K562 (cell line): Measurements from ENCODE around the gene TPD52L2.
"Not testable (repeated sequence)": the region's sequence is repeated elsewhere in the genome, so short reads cannot be mapped to it uniquely, and the experiment has no call there.

ENCODE experiments used
- BRD9 ChIP-seq: fragments of 450-650 bp; IDR thresholded peaks from 2 replicates; pipeline ENCODE4 v1.6.1; 2018; ENCODE audit warnings: low read depth; ENCODE audit not compliant: partially characterized antibody
- CHD2 ChIP-seq: IDR thresholded peaks from 2 replicates; pipeline ENCODE4 v1.6.1; 2011; ENCODE audit warnings: low read depth, low read length
- HMG20B ChIP-seq: fragments of 250-450 bp; sonication (Bioruptor Pico); IDR thresholded peaks from 2 replicates; pipeline ENCODE4 v1.5.0; 2021; ENCODE audit warnings: mild to moderate bottlenecking
- MXD1 ChIP-seq: fragments of 250-450 bp; sonication (Bioruptor Pico); IDR thresholded peaks from 2 replicates; pipeline ENCODE4 v1.8.0; 2021; ENCODE audit warnings: borderline replicate concordance, mild to moderate bottlenecking, moderate library complexity; ENCODE audit not compliant: poor library complexity, severe bottlenecking
- POLR2H ChIP-seq: IDR thresholded peaks from 2 replicates; pipeline ENCODE4 v1.6.1; 2016; ENCODE audit warnings: missing genetic modification characterization, low read depth, mild to moderate bottlenecking, control low read depth, missing compliant biosample characterization, moderate library complexity
- TCFL5 ChIP-seq: fragments of 250-450 bp; sonication (Bioruptor Pico); conservative IDR thresholded peaks from 2 replicates; pipeline ENCODE4 v1.6.1; 2021; ENCODE audit warnings: mild to moderate bottlenecking, moderate library complexity, matching md5 sums
- ZHX1 ChIP-seq: fragments of 150-350 bp; conservative IDR thresholded peaks from 2 replicates; pipeline ENCODE4 v1.6.1; 2014; ENCODE audit warnings: low read length

- not testable (repeated sequence) for TF ChIP-seq TCFL5 (CRISPR knock-in tag); MXD1 (CRISPR knock-in tag); POLR2H (tag); HMG20B; BRD9; ZHX1; CHD2
Observed at GRCh38 chr20:63853733-63854068, 11.4 kb upstream of the TPD52L2 start.
